ENCODE measurements around the gene VPS11.

DNA sequence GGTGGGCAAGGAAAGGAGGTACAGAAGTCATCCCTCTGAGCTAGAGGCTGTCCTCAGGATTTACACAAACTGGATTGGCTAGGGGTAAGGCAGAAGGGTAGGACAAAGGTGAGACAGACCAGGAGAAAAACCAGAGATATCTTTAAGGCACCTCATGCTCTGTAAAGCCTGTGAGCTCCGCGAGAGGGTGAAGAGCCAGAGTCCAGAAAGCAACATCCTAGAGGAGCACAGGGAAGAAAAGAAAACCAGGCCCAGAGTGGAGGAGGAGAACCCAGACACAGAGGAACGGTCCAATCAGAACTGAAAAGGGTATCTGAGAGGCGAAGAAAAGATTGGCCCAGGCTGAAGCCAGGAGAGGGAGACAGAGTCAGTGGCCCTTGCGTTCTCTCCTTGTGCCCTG is 42.1 kb upstream of the VPS11 start:
- TF ChIP-seq, protein P1, sequence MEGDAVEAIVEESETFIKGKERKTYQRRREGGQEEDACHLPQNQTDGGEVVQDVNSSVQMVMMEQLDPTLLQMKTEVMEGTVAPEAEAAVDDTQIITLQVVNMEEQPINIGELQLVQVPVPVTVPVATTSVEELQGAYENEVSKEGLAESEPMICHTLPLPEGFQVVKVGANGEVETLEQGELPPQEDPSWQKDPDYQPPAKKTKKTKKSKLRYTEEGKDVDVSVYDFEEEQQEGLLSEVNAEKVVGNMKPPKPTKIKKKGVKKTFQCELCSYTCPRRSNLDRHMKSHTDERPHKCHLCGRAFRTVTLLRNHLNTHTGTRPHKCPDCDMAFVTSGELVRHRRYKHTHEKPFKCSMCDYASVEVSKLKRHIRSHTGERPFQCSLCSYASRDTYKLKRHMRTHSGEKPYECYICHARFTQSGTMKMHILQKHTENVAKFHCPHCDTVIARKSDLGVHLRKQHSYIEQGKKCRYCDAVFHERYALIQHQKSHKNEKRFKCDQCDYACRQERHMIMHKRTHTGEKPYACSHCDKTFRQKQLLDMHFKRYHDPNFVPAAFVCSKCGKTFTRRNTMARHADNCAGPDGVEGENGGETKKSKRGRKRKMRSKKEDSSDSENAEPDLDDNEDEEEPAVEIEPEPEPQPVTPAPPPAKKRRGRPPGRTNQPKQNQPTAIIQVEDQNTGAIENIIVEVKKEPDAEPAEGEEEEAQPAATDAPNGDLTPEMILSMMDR (IDR thresholded peaks at IDR 0.05): no peak
- no peak for TF ChIP-seq POLR2A (IDR thresholded peaks at IDR 0.05)
